Measurements from ENCODE around the gene VRK2.
"Not testable (repeated sequence)": the region's sequence is repeated elsewhere in the genome, so short reads cannot be mapped to it uniquely, and the experiment has no call there.

VRK2 gene

GRCh38 chr2:58170334-58170933 lies 123.8 kb downstream of the VRK2 start:
- DNase-seq = not testable (repeated sequence)

GRCh38 chr2:58171831-58172230 lies 125.2 kb downstream of the VRK2 start:
- DNase-seq = not testable (repeated sequence)

GRCh38 chr2:58177187-58177586 lies 130.6 kb downstream of the VRK2 start:
- DNase-seq = not testable (repeated sequence)

- not testable (repeated sequence) for DNase-seq
These were observed 133.6 kb downstream of the VRK2 start for GRCh38 chr2:58180175-58180574.

GRCh38 chr2:58180635-58181034 lies 134.0 kb downstream of the VRK2 start:
- DNase-seq = no peak

- no peak for DNase-seq
These were observed 135.9 kb downstream of the VRK2 start for GRCh38 chr2:58182527-58182926.

- DNase-seq = no peak
These were observed 139.9 kb downstream of the VRK2 start for GRCh38 chr2:58186501-58186900.

- not testable (repeated sequence) for DNase-seq
These were observed 140.4 kb downstream of the VRK2 start for GRCh38 chr2:58187022-58187421.

- no peak for DNase-seq
These were observed 147.9 kb downstream of the VRK2 start for GRCh38 chr2:58194458-58194857.

- no peak for DNase-seq
These were observed 149.1 kb downstream of the VRK2 start for GRCh38 chr2:58195662-58196061.

- no peak for DNase-seq
These were observed 151.3 kb downstream of the VRK2 start for GRCh38 chr2:58197894-58198293.

- no peak for DNase-seq
These were observed 155.8 kb downstream of the VRK2 start for GRCh38 chr2:58202404-58202803.

- no peak for DNase-seq
These were observed 156.4 kb downstream of the VRK2 start for GRCh38 chr2:58203018-58203417.

GRCh38 chr2:58204195-58204959 lies 157.8 kb downstream of the VRK2 start:
- DNase-seq = no peak

- no peak for DNase-seq
These were observed 160.2 kb downstream of the VRK2 start for GRCh38 chr2:58206785-58207184.

- no peak for DNase-seq
These were observed 160.6 kb downstream of the VRK2 start for GRCh38 chr2:58207189-58207588.

All from activated CD8-positive, alpha-beta memory T cell treated with anti-CD3 and anti-CD28 coated beads, Interleukin-2, amount 50 U/mL, for 48 hours (primary cell).